GM23248 (cell line): ENCODE measurements around the gene ARHGEF10L. TPM values are rescaled to one million over a fixed set of nuclear protein-coding genes. Genes with fewer than 3 reads are reported as not detected.

ENCODE experiments used
- DNase-seq: peaks from one replicate; pipeline ENCODE4 v3.0.0-alpha.2; 2015
- H2AFZ ChIP-seq: fragments of 200-600 bp; sonication (generic); 2 replicates; pipeline ENCODE4 v1.6.1; 2016; ENCODE audit warnings: antibody characterized with exemption
- H3F3A ChIP-seq: fragments of 200-600 bp; sonication (generic); 2 replicates; pipeline ENCODE4 v1.6.1; 2016; ENCODE audit warnings: mild to moderate bottlenecking, antibody characterized with exemption, mixed run types; ENCODE audit not compliant: insufficient read depth
- H3K27ac ChIP-seq: fragments of 200-600 bp; sonication (generic); 2 replicates; pipeline ENCODE4 v1.5.1; 2016; ENCODE audit warnings: mild to moderate bottlenecking
- H3K27me3 ChIP-seq: fragments of 200-600 bp; sonication (generic); replicated peaks from 2 replicates; pipeline ENCODE4 v1.6.1; 2016; ENCODE audit warnings: mild to moderate bottlenecking; ENCODE audit not compliant: insufficient read depth
- H3K36me3 ChIP-seq: fragments of 200-600 bp; sonication (generic); 2 replicates; pipeline ENCODE4 v1.6.1; 2016; ENCODE audit warnings: low read depth, mild to moderate bottlenecking
- H3K4me1 ChIP-seq: fragments of 200-600 bp; sonication (generic); 2 replicates; pipeline ENCODE4 v1.6.1; 2016; ENCODE audit warnings: mild to moderate bottlenecking; ENCODE audit not compliant: insufficient read depth
- H3K4me2 ChIP-seq: fragments of 200-600 bp; sonication (generic); one replicate; pipeline ENCODE4 v1.6.1; 2016; ENCODE audit warnings: mild to moderate bottlenecking; ENCODE audit not compliant: unreplicated experiment
- H3K4me3 ChIP-seq: fragments of 200-600 bp; sonication (generic); 2 replicates; pipeline ENCODE4 v1.5.1; 2016; ENCODE audit warnings: mild to moderate bottlenecking
- H3K79me2 ChIP-seq: fragments of 200-600 bp; sonication (generic); 2 replicates; pipeline ENCODE4 v1.6.1; 2016; ENCODE audit warnings: mild to moderate bottlenecking; ENCODE audit not compliant: insufficient read depth
- H3K9ac ChIP-seq: fragments of 200-600 bp; sonication (generic); 2 replicates; pipeline ENCODE4 v1.6.1; 2016; ENCODE audit warnings: mild to moderate bottlenecking
- H3K9me2 ChIP-seq: fragments of 200-600 bp; sonication (generic); 2 replicates; pipeline ENCODE4 v1.6.1; 2016; ENCODE audit warnings: mixed run types, mild to moderate bottlenecking, moderate library complexity; ENCODE audit not compliant: insufficient read depth
- H3K9me3 ChIP-seq: fragments of 200-600 bp; sonication (generic); one replicate; pipeline ENCODE4 v1.6.1; 2017; ENCODE audit warnings: low read depth
- H4K20me1 ChIP-seq: fragments of 200-600 bp; sonication (generic); 2 replicates; pipeline ENCODE4 v1.6.0; 2016; ENCODE audit not compliant: insufficient read depth
- EZH2 ChIP-seq: fragments of 200-600 bp; sonication (generic); IDR thresholded peaks from 2 replicates; pipeline ENCODE4 v1.6.1; 2018; ENCODE audit warnings: antibody characterized with exemption, mild to moderate bottlenecking; ENCODE audit not compliant: insufficient read depth, poor library complexity, severe bottlenecking
- EZH2phosphoT487 ChIP-seq: fragments of 200-600 bp; sonication (generic); IDR thresholded peaks from 2 replicates; pipeline ENCODE4 v1.6.1; 2018; ENCODE audit warnings: antibody characterized with exemption, moderate library complexity, mild to moderate bottlenecking, low read depth; ENCODE audit not compliant: insufficient read depth
- WGBS, 2 experiments: methylation state at CpG; one replicate each; pipeline ENCODE4 v1.1.6; 2015 to 2017; ENCODE audit warnings: low lambda C conversion rate in 2 of 2, low coverage in 1 of 2; ENCODE audit errors: missing lambda C conversion rate in 2 of 2; 5-methylcytosine and 5-hydroxymethylcytosine counted together
- in situ Hi-C: fragments of 300-500 bp; cut with MboI; formaldehyde crosslinking; loops from 2 replicates; pipeline ENCODE4 v1.15.0; 2020
- polyA plus RNA-seq: library from polyadenylated mRNA; unstranded; fragments of >200 nt; fragmentation: Nextera tagmentation; extraction: Ambion mirVana; gene quantifications from 2 replicates; pipeline ENCODE4 v1.2.1, GENCODE V29; 2016
- total RNA-seq: library from RNA; depleted of rRNA; stranded (reverse); fragments of >200 nt; shearing (Covaris generic); gene quantifications from 2 replicates; pipeline ENCODE4 v1.2.3, GENCODE V29; 2014

Gene ARHGEF10L
- total and polyA plus RNA-seq, 2 experiments from 2014 or later: 6.0 to 19.3 TPM

- no peaks in the 10 kb centered on the region for H3K9me2 ChIP-seq
- no peak overlapping the region for H3K27ac ChIP-seq
- H3K9me3 ChIP-seq: no peaks in the 10 kb centered on the region
- peaks cover 8% of the 10 kb centered on the region for H3F3A ChIP-seq
- TF ChIP-seq EZH2phosphoT487 (no peak), EZH2 (no peak)
- no peaks in the 10 kb centered on the region for H3K36me3 ChIP-seq
- no peak overlapping the region for H2AFZ ChIP-seq
- H3K27me3 ChIP-seq: no peaks in the 10 kb centered on the region
- WGBS, 2 experiments: 76 to 80% methylated on average over 5 of the region's 5 CpGs
- H3K4me3 ChIP-seq: no peak overlapping the region
- peak; percentile 14 for DNase-seq
- no peak overlapping the region for H3K4me2 ChIP-seq
- in situ Hi-C loops: no loop called here
- no peak overlapping the region for H3K9ac ChIP-seq
- no peaks in the 10 kb centered on the region for H4K20me1 ChIP-seq
- peaks cover 32% of the 10 kb centered on the region for H3K79me2 ChIP-seq
- peaks cover 4% of the 10 kb centered on the region for H3K4me1 ChIP-seq
Observed at GRCh38 chr1:17594026-17594425, 54.5 kb downstream of the ARHGEF10L start.

GRCh38 chr1:17594690-17595601 is 55.4 kb downstream of the ARHGEF10L start:
- WGBS, 2 experiments: 75 to 78% methylated on average over 8 of the region's 8 CpGs
- Histone ChIP-seq H4K20me1 (no peaks in the 10 kb centered on the region), H3K36me3 (no peaks in the 10 kb centered on the region), H2AFZ (no peak overlapping the region), H3F3A (no peaks in the 10 kb centered on the region), H3K27me3 (no peaks in the 10 kb centered on the region), H3K79me2 (peaks cover 25% of the 10 kb centered on the region), H3K9me3 (no peaks in the 10 kb centered on the region), H3K4me2 (no peak overlapping the region), H3K9me2 (no peaks in the 10 kb centered on the region), H3K27ac (no peak overlapping the region), H3K4me1 (no peaks in the 10 kb centered on the region), H3K4me3 (no peak overlapping the region), H3K9ac (no peak overlapping the region)
- TF ChIP-seq EZH2phosphoT487 (no peak), EZH2 (no peak)
- peak; percentile 61 for DNase-seq
- in situ Hi-C loops: no loop called here

GRCh38 chr1:17595602-17595925 is 56.1 kb downstream of the ARHGEF10L start:
- TF ChIP-seq EZH2phosphoT487 (no peak), EZH2 (no peak)
- Histone ChIP-seq H3K9me3 (no peaks in the 10 kb centered on the region), H3K4me3 (no peak overlapping the region), H3K4me1 (no peaks in the 10 kb centered on the region), H3K79me2 (peaks cover 18% of the 10 kb centered on the region), H3K36me3 (no peaks in the 10 kb centered on the region), H3K4me2 (no peak overlapping the region), H3K9me2 (no peaks in the 10 kb centered on the region), H4K20me1 (no peaks in the 10 kb centered on the region), H2AFZ (no peak overlapping the region), H3K27me3 (no peaks in the 10 kb centered on the region), H3F3A (no peaks in the 10 kb centered on the region), H3K27ac (no peak overlapping the region), H3K9ac (no peak overlapping the region)
- DNase-seq: no peak
- WGBS, 2 experiments: 76 to 79% methylated on average over 9 to 10 of the region's 10 CpGs
- in situ Hi-C loops: no loop called here

- no peak for DNase-seq
- no peaks in the 10 kb centered on the region for H3K9me2 ChIP-seq
- H3K4me2 ChIP-seq: no peak overlapping the region
- H3K36me3 ChIP-seq: no peaks in the 10 kb centered on the region
- no peak overlapping the region for H3K27ac ChIP-seq
- in situ Hi-C loops: no loop called here
- WGBS, 2 experiments: 88 to 90% methylated on average over 9 of the region's 9 CpGs
- no peaks in the 10 kb centered on the region for H4K20me1 ChIP-seq
- H3K79me2 ChIP-seq: peaks cover 14% of the 10 kb centered on the region; the same call in 1 of the 2 replicates
- no peaks in the 10 kb centered on the region for H3K27me3 ChIP-seq
- no peak overlapping the region for H3K4me3 ChIP-seq
- no peaks in the 10 kb centered on the region for H3F3A ChIP-seq
- H3K9ac ChIP-seq: no peak overlapping the region
- no peak overlapping the region for H2AFZ ChIP-seq
- no peaks in the 10 kb centered on the region for H3K4me1 ChIP-seq
- no peaks in the 10 kb centered on the region for H3K9me3 ChIP-seq
- TF ChIP-seq EZH2 (no peak), EZH2phosphoT487 (no peak)
Observed at GRCh38 chr1:17596186-17596585, 56.7 kb downstream of the ARHGEF10L start.
